Natural killer cell treated with Interleukin-12 subunit alpha and Interleukin-12 subunit beta and Interleukin-15 and Interleukin-18, amount 100 ng/mL, for 72 hours (primary cell): ENCODE measurements around the gene GOSR1. TPM values are rescaled to one million over a fixed set of nuclear protein-coding genes. Genes with fewer than 3 reads are reported as not detected.
"Not testable (repeated sequence)": the region's sequence is repeated elsewhere in the genome, so short reads cannot be mapped to it uniquely, and the experiment has no call there.

Source experiments
- ATAC-seq, 2 donors: fragments of 150-1000 bp; cut with Tn5 transposase in 1 of 2; sonication (Bioruptor Pico), chemical (Tn5 transposase) in 1 of 2; 2 replicates each; pipeline ENCODE4 v1.10.0; 2021
- DNase-seq: peaks from one replicate; pipeline ENCODE4 v3.0.0; 2022; ENCODE audit warnings: low spot score
- H3K27ac Mint-ChIP-seq, 2 donors: 1 replicate in 1 of 2; 2 replicates in 1 of 2; pipeline ENCODE4 v1.8.0; 2022; ENCODE audit warnings: mixed read lengths in 2 of 2, mild to moderate bottlenecking in 1 of 2, moderate library complexity in 1 of 2
- H3K27me3 Mint-ChIP-seq, 2 donors: 1 replicate in 1 of 2; 2 replicates in 1 of 2; pipeline ENCODE4 v1.8.0; 2022; ENCODE audit warnings: mixed read lengths in 2 of 2
- H3K36me3 Mint-ChIP-seq: one replicate; pipeline ENCODE4 v1.8.0; 2022; ENCODE audit warnings: mixed read lengths
- H3K4me1 Mint-ChIP-seq, 2 donors: 1 replicate in 1 of 2; 2 replicates in 1 of 2; pipeline ENCODE4 v1.8.0; 2022; ENCODE audit warnings: low read depth in 2 of 2, mixed read lengths in 2 of 2, mild to moderate bottlenecking in 1 of 2
- H3K4me3 Mint-ChIP-seq: one replicate; pipeline ENCODE4 v1.8.0; 2022; ENCODE audit warnings: mixed read lengths
- H3K9me3 Mint-ChIP-seq: 2 replicates; pipeline ENCODE4 v1.8.0; 2022; ENCODE audit warnings: mixed read lengths
- total RNA-seq, 2 donors: library from RNA; stranded (reverse); gene quantifications; one replicate each; pipeline ENCODE4 v1.2.3, GENCODE V29; 2022

Gene GOSR1
- total RNA-seq, 2 donors from 2014 or later = 59.2 to 62.0 TPM

GRCh38 chr17:30554839-30555751 lies 77.9 kb downstream of the GOSR1 start:
- peak in 1 of 2 donors; percentile 21 for ATAC-seq
- no peak for DNase-seq

GRCh38 chr17:30555942-30556341 lies 78.7 kb downstream of the GOSR1 start:
- ATAC-seq = no peak
- Mint-ChIP-seq H3K27me3 (no peaks in the 10 kb centered on the region), H3K4me1 (peaks cover 6 to 7% of the 10 kb centered on the region in 2 donors), H3K4me3 (no peak overlapping the region), H3K9me3 (no peaks in the 10 kb centered on the region), H3K27ac (no peak overlapping the region), H3K36me3 (no peaks in the 10 kb centered on the region)
- no peak for DNase-seq

More at GRCh38 chr17:30554839-30555751, 77.9 kb downstream of the GOSR1 start:
- H3K9me3 Mint-ChIP-seq = no peaks in the 10 kb centered on the region
- peaks cover 7 to 9% of the 10 kb centered on the region in 2 donors for H3K4me1 Mint-ChIP-seq
- H3K36me3 Mint-ChIP-seq = no peaks in the 10 kb centered on the region
- H3K4me3 Mint-ChIP-seq = no peak overlapping the region
- H3K27me3 Mint-ChIP-seq = no peaks in the 10 kb centered on the region
- H3K27ac Mint-ChIP-seq = no peak overlapping the region

GRCh38 chr17:30556374-30557332 lies 79.4 kb downstream of the GOSR1 start:
- DNase-seq (no peak), ATAC-seq (no peak)
- no peaks in the 10 kb centered on the region for H3K27me3 Mint-ChIP-seq
- no peak overlapping the region for H3K4me3 Mint-ChIP-seq
- H3K27ac Mint-ChIP-seq = no peak overlapping the region
- H3K36me3 Mint-ChIP-seq = no peaks in the 10 kb centered on the region
- H3K9me3 Mint-ChIP-seq = no peaks in the 10 kb centered on the region
- H3K4me1 Mint-ChIP-seq = peaks cover 4 to 7% of the 10 kb centered on the region in 2 donors

GRCh38 chr17:30557916-30558685 lies 80.9 kb downstream of the GOSR1 start:
- ATAC-seq = no peak
- Mint-ChIP-seq H3K27me3 (no peaks in the 10 kb centered on the region), H3K27ac (no peak overlapping the region), H3K4me3 (no peak overlapping the region), H3K36me3 (no peaks in the 10 kb centered on the region), H3K4me1 (peaks cover 4 to 7% of the 10 kb centered on the region in 2 donors), H3K9me3 (no peaks in the 10 kb centered on the region)
- DNase-seq = no peak

DNA sequence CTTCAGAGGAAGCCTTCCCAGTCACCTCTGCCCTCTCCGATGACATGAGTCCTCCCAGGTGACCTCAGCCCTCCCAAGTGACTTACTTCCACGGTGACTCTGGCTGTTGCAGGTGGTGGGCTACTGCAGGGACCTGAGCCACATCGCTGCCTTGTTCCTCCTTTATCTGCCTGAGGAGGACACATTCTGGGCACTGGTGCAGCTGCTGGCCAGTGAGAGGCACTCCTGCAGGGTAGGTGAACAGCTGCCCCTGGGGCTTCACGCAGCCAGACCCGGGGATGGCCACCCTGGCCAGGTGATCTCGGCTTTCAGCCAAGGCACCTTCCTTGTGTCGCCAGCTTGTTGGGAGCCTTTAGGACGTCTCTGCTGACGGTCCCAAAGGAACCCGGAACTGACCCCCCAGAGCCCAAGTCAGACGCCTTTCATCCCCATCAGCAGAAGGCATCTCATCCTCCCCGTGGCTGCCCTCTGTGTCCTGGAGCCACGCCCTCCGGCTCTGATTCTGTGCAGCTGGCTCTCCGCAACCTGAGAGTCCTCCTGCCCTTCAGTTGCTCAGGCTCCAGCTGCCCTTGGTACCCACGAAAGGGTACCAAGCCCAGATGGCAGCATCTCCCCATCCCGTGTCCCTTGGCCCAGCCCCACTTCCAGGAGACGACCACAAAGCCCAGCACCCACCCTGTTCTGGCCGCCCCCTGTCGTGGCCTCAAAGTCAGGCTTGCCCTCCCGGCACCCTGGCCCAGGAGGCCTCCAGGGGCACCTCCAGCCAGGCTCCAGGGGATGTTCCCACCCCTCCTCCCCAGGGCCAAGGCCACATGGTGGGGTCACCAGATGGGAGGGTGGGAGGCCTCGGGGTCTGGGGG lies 81.7 kb downstream of the GOSR1 start:
- H3K9me3 Mint-ChIP-seq = no peaks in the 10 kb centered on the region
- DNase-seq = no peak
- ATAC-seq = no peak
- no peak overlapping the region for H3K4me3 Mint-ChIP-seq
- no peaks in the 10 kb centered on the region for H3K36me3 Mint-ChIP-seq
- peaks cover 4 to 7% of the 10 kb centered on the region in 2 donors for H3K4me1 Mint-ChIP-seq
- no peaks in the 10 kb centered on the region for H3K27me3 Mint-ChIP-seq
- H3K27ac Mint-ChIP-seq = no peak overlapping the region

DNA sequence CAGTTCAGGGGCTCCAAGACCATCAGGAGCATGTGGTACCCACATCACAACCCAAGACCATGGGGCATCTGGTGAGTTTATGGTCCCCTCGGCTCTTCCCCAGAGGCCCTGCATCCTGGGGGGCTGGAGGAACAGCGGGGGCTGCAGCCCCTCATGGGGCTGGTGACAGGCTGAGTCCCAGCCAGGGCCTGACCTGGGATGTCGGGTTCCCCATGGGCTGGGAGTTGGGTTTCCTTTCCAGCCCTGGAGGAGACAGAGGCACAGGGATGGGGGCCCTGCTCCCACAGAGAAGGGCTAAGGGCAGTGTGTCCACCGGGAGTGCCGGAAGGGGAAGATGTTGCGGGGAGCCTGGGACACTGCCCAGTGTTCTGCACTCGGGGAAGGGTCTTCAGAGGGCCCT lies 82.4 kb downstream of the GOSR1 start:
- no peak overlapping the region for H3K4me3 Mint-ChIP-seq
- ATAC-seq (no peak), DNase-seq (no peak)
- H3K36me3 Mint-ChIP-seq = no peaks in the 10 kb centered on the region
- H3K9me3 Mint-ChIP-seq = no peaks in the 10 kb centered on the region
- peaks cover 4 to 7% of the 10 kb centered on the region in 2 donors for H3K4me1 Mint-ChIP-seq
- H3K27ac Mint-ChIP-seq = no peak overlapping the region
- peaks cover 0 to 2% of the 10 kb centered on the region in 2 donors for H3K27me3 Mint-ChIP-seq

- not testable (repeated sequence) for H3K9me3 Mint-ChIP-seq, DNase-seq, H3K27ac Mint-ChIP-seq, H3K4me1 Mint-ChIP-seq, H3K27me3 Mint-ChIP-seq, H3K36me3 Mint-ChIP-seq, H3K4me3 Mint-ChIP-seq
- peak; percentile 33 to 48 for ATAC-seq
Observed at GRCh38 chr17:30560117-30561026, 83.2 kb downstream of the GOSR1 start.

DNA sequence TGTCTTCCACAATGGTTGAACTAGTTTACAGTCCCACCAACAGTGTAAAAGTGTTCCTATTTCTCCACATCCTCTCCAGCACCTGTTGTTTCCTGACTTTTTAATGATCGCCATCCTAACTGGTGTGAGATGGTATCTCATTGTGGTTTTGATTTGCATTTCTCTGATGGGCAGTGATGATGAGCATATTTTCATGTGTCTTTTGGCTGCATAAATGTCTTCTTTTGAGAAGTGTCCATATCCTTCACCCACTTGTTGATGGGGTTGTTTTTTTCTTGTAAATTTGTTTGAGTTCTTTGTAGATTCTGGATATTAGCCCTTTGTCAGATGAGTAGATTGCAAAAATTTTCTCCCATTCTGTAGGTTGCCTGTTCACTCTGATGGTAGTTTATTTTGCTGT lies 84.6 kb downstream of the GOSR1 start:
- not testable (repeated sequence) for H3K27me3 Mint-ChIP-seq, H3K36me3 Mint-ChIP-seq, H3K27ac Mint-ChIP-seq, H3K4me1 Mint-ChIP-seq, H3K9me3 Mint-ChIP-seq, H3K4me3 Mint-ChIP-seq, ATAC-seq, DNase-seq

GRCh38 chr17:30563131-30563904 lies 86.1 kb downstream of the GOSR1 start:
- not testable (repeated sequence) for H3K36me3 Mint-ChIP-seq, H3K27ac Mint-ChIP-seq, H3K9me3 Mint-ChIP-seq, H3K27me3 Mint-ChIP-seq, H3K4me3 Mint-ChIP-seq, DNase-seq, ATAC-seq, H3K4me1 Mint-ChIP-seq

GRCh38 chr17:30563905-30564390 lies 86.7 kb downstream of the GOSR1 start:
- not testable (repeated sequence) for H3K4me3 Mint-ChIP-seq, H3K27ac Mint-ChIP-seq, H3K36me3 Mint-ChIP-seq, H3K27me3 Mint-ChIP-seq, H3K9me3 Mint-ChIP-seq, ATAC-seq, H3K4me1 Mint-ChIP-seq, DNase-seq

DNA sequence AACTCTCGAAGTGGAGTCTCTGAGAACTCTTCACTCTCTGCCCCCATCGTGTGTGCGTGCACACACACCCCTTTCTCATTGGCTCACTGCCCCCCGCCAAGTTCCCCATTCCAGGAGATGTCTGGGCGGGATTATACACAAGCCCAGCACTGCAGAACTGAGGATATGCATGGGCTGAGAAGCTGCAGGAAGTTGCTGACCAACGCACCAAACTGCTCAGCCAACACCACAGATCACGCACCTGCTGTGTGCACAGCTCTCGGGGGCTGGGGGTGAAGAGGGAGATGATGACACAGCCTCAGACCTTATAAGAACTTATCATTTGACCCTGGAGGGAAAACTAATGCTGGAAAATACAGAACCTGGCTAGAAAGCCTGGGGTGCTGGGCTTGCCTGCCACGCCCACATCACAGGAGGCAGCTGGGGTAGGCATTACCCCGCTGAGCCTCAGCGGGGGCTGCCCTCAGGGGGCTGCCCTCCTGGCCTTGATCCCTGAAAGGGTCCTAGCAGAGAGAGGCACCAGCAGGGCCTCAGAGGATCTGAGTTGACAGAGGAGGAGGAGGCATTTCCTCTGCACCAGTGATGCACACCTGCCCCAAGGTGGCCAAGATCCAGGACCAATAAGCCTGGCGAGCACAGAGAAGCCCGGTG lies 87.3 kb downstream of the GOSR1 start:
- not testable (repeated sequence) for H3K4me3 Mint-ChIP-seq, H3K36me3 Mint-ChIP-seq, ATAC-seq, H3K9me3 Mint-ChIP-seq, DNase-seq, H3K4me1 Mint-ChIP-seq, H3K27ac Mint-ChIP-seq, H3K27me3 Mint-ChIP-seq
